SK-N-MC (cell line): ENCODE results near the gene TMEM59L.

Experiments used
- EZH2 ChIP-seq: fragments of 200-600 bp; sonication (generic); IDR thresholded peaks from one replicate; pipeline ENCODE4 v1.6.1; 2017; ENCODE audit warnings: antibody characterized with exemption
- FOXP2 ChIP-seq: optimal IDR thresholded peaks from 2 replicates; pipeline ENCODE3; 2011; ENCODE audit warnings: mild to moderate bottlenecking, moderate library complexity; ENCODE audit not compliant: insufficient read depth; ENCODE audit errors: extremely low read length, control extremely low read depth
- POLR2AphosphoS5 ChIP-seq: IDR thresholded peaks from 2 replicates; pipeline ENCODE4 v1.6.1; 2012; ENCODE audit warnings: mild to moderate bottlenecking, low read depth, low read length, borderline replicate concordance

DNA sequence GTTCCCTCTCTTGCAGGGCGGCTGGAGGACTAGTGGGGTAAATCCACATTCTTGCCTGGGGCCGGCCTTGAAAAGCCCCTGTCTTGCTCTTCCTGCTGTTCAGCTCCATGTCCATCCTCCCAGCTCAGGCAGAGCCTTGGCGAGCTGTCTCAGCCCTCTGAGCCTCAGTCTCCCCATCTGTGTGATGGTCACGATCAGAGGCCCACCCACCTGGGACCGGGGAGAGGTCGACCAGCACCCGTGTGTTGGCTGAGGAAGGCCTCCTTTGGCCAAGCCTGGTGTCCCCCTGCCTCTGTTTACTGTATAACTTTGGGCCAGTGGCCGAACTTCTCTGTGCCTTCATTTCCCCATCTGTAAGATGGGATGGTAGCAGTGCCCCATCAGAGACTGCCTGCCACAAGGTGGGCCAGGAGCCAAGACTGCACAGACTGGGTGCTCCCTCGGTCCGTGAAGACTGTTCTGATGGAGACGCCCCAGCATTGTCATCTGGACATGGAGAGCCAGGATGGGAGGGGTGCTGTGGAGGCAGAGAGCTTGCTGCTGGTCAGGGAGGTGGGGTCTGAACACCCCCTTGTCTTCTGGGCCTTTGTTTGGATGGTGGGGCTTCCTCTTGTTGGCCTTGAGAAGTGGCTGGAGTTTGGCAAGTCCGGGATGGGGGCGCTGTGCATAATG is 42.6 kb downstream of the TMEM59L start:
- TF ChIP-seq EZH2 (no peak), POLR2AphosphoS5 (no peak), FOXP2 (no peak)
